Pancreas (tissue), 10 donors: ENCODE measurements around the gene PLCB2. TPM values are rescaled to one million over a fixed set of nuclear protein-coding genes. Genes with fewer than 3 reads are reported as not detected.

Source experiments
- ATAC-seq, 4 donors: fragments of 200-7000 bp; cut with Tn5 transposase; one replicate each; pipeline versions ENCODE4 v1.8.0 to v1.9.1; 2020; ENCODE audit warnings: mild to moderate bottlenecking in 4 of 4, moderate library complexity in 4 of 4
- DNase-seq, 6 donors: peaks; one replicate each; pipeline ENCODE4 v3.0.0-alpha.2; 2020
- FAIRE-seq: peaks from 2 replicates; lab custom pipeline; 2012; peaks lifted over from hg19 to GRCh38; lab: Jason Lieb, UNC
- H3K27ac ChIP-seq, 4 donors: fragments of 200-600 bp; sonication (generic); 1 replicate in 3 of 4; 2 replicates in 1 of 4; pipeline versions ENCODE4 v1.5.0 to v1.8.0; 2020
- H3K27me3 ChIP-seq, 4 donors: fragments of 200-600 bp; one replicate each; pipeline ENCODE4 v1.8.0; 2021
- H3K36me3 ChIP-seq, 3 donors: fragments of 200-600 bp; sonication (generic) in 1 of 3; one replicate each; pipeline versions ENCODE4 v1.5.0 to v1.8.0; 2020 to 2021
- H3K4me1 ChIP-seq, 3 donors: fragments of 200-600 bp; one replicate each; pipeline ENCODE4 v1.8.0; 2021
- H3K4me3 ChIP-seq, 4 donors: fragments of 200-600 bp; sonication (generic) in 2 of 4; one replicate each; pipeline versions ENCODE4 v1.5.0 to v1.8.0; 2020 to 2021
- H3K9me3 ChIP-seq, 4 donors: fragments of 200-600 bp; one replicate each; pipeline ENCODE4 v1.8.0; 2021
- CTCF ChIP-seq, 4 donors: fragments of 200-600 bp; sonication (generic) in 3 of 4; IDR thresholded peaks; one replicate each; pipeline versions ENCODE4 v1.5.0 to v1.8.0; 2021; ENCODE audit warnings: antibody characterized with exemption in 4 of 4
- WGBS, 2 donors: extraction: QIAGEN DNeasy Blood & Tissue Kit; methylation state at CpG; one replicate each; pipeline ENCODE4 v1.1.7; 2013; 5-methylcytosine and 5-hydroxymethylcytosine counted together
- intact Hi-C, 3 donors: fragments of 100-400 bp; cut with DNase I; formaldehyde crosslinking; loops; one replicate each; pipeline versions ENCODE4 v1.11.1 to v1.14.2; 2022
- polyA plus RNA-seq, 2 donors: library from polyadenylated mRNA; stranded (reverse); fragments of 200-250 nt; gene quantifications; one replicate each; pipeline ENCODE4 v1.2.3, GENCODE V29; 2013
- total RNA-seq, 6 donors: library from RNA; stranded (reverse); fragmentation: NEBNext Ultra II Directional in 4 of 6; extraction: Animal tissue kit (Norgen Biotek cat#: 25700) in 4 of 6; gene quantifications; one replicate each; pipeline versions ENCODE4 v1.2.1 to v1.2.4, GENCODE V29; 2021 to 2023
- donor health status: healthy with polysubstance abuse.
- donor health status: DM: no; HTN: no; CAD: no; lungs with moderate emphysema.
- donor health status: DM: no; HTN: no; CAD: no.
- donor health status: control.
- donor health status: control.
- donor health status: Bipolar disorder and iron deficiency.
- donor health status: DM: yes; HTN: yes; CAD: no.
- donor health status: DM: no; HTN: no; CAD: no.
- donor health status: DM: no; HTN: no; CAD: no.
- donor health status: DM: yes; HTN: yes; CAD: no.

The PLCB2 gene
- total and polyA plus RNA-seq, 8 donors: 0.94 to 23.5 (median 5.7) TPM

GRCh38 chr15:40313531-40314398, 6.0 kb upstream of the PLCB2 start:
- 24 to 26% methylated on average over 10 of the region's 10 CpGs for WGBS, 2 donors
- TF ChIP-seq CTCF (IDR thresholded peaks at IDR 0.05): no peak
- H3K36me3 ChIP-seq: no peaks in the 10 kb centered on the region
- ATAC-seq (peak; percentile 77 to 85 (median 82)), DNase-seq (peak; percentile 78 to 86 (median 81)), FAIRE-seq (no peak)
- no peak overlapping the region for H3K4me3 ChIP-seq
- H3K27ac ChIP-seq: no peak overlapping the region
- no peaks in the 10 kb centered on the region for H3K27me3 ChIP-seq
- H3K9me3 ChIP-seq: no peaks in the 10 kb centered on the region
- intact Hi-C loops: no loop called here
- peaks cover 0 to 14% (median 8%) of the 10 kb centered on the region in 3 donors for H3K4me1 ChIP-seq

- H3K27me3 ChIP-seq: no peaks in the 10 kb centered on the region
- H3K27ac ChIP-seq: no peak overlapping the region
- H3K4me3 ChIP-seq: no peak overlapping the region
- FAIRE-seq (no peak), DNase-seq (peak in 4 of 6 donors; percentile 61 to 78 (median 71)), ATAC-seq (peak; percentile 67 to 83 (median 74))
- peaks cover 0 to 14% (median 8%) of the 10 kb centered on the region in 3 donors for H3K4me1 ChIP-seq
- intact Hi-C loops: no loop called here
- no peak for TF ChIP-seq CTCF (IDR thresholded peaks at IDR 0.05)
- H3K36me3 ChIP-seq: no peaks in the 10 kb centered on the region
- no peaks in the 10 kb centered on the region for H3K9me3 ChIP-seq
- 70 to 79% methylated on average over 10 of the region's 10 CpGs for WGBS, 2 donors
Measured at GRCh38 chr15:40312370-40313158, 4.8 kb upstream of the PLCB2 start.

- no peak for TF ChIP-seq CTCF (IDR thresholded peaks at IDR 0.05)
- no peak overlapping the region for H3K27ac ChIP-seq
- H3K9me3 ChIP-seq: no peaks in the 10 kb centered on the region
- DNase-seq (peak in 1 of 6 donors; percentile 39), FAIRE-seq (no peak), ATAC-seq (no peak)
- peaks cover 0 to 14% (median 8%) of the 10 kb centered on the region in 3 donors for H3K4me1 ChIP-seq
- no peak overlapping the region for H3K4me3 ChIP-seq
- 60 to 75% methylated on average over 3 of the region's 3 CpGs for WGBS, 2 donors
- H3K27me3 ChIP-seq: no peaks in the 10 kb centered on the region
- intact Hi-C loops: no loop called here
- H3K36me3 ChIP-seq: no peaks in the 10 kb centered on the region
Measured at GRCh38 chr15:40310993-40311392, 3.3 kb upstream of the PLCB2 start.

GRCh38 chr15:40310001-40310959, 2.5 kb upstream of the PLCB2 start:
- ATAC-seq (peak in 3 of 4 donors; percentile 55 to 66 (median 58)), DNase-seq (peak in 4 of 6 donors; percentile 49 to 78 (median 56)), FAIRE-seq (no peak)
- Histone ChIP-seq H3K4me1 (peaks cover 0 to 14% (median 8%) of the 10 kb centered on the region in 3 donors), H3K27ac (no peak overlapping the region), H3K4me3 (no peak overlapping the region), H3K27me3 (no peaks in the 10 kb centered on the region), H3K36me3 (no peaks in the 10 kb centered on the region), H3K9me3 (no peaks in the 10 kb centered on the region)
- intact Hi-C loops: no loop called here
- peak; percentile 39 to 56 (median 46) for TF ChIP-seq CTCF (IDR thresholded peaks at IDR 0.05)
- whole genome bisulfite sequencing, 2 donors: 13 to 20% methylated on average over 4 of the region's 4 CpGs
